ENCODE measurements around the gene WDR93. TPM values are rescaled to one million over a fixed set of nuclear protein-coding genes. Genes with fewer than 3 reads are reported as not detected.
"Not testable (repeated sequence)": the region's sequence is repeated elsewhere in the genome, so short reads cannot be mapped to it uniquely, and the experiment has no call there.

The WDR93 gene
- total RNA-seq, 1 experiment from 2014 or later, result not detected

- CTCF ChIA-PET, result interaction anchor here (3.5 kb wide), 1 partner anchor 89 kb away, joined by 19 read pairs; no protein-coding TSS in a partner anchor
- Mint-ChIP-seq H3K4me1 (peaks cover 23% of the 10 kb centered on the region), H3K27ac (no peak overlapping the region)
Measured at GRCh38 chr15:89785774-89786140, 95.1 kb downstream of the WDR93 start.

GRCh38 chr15:89787944-89788343 is 97.3 kb downstream of the WDR93 start:
- Mint-ChIP-seq H3K4me3 (no peak overlapping the region), H3K27ac (no peak overlapping the region), H3K27me3 (ENCODE audit: low read depth) (peaks cover 5% of the 10 kb centered on the region; the same call in 1 of the 2 replicates), H3K4me1 (peaks cover 15% of the 10 kb centered on the region), H3K36me3 (peaks cover 8% of the 10 kb centered on the region), H3K9me3 (peaks cover 10% of the 10 kb centered on the region)
- CTCF ChIA-PET, result no interaction called here
- DNase-seq (ENCODE audit: low spot score), result no peak
- no peak for ATAC-seq
- TF ChIP-seq ZNF423 (CRISPR knock-in tag; IDR thresholded peaks at IDR 0.05), result no peak
- TF ChIP-seq ZNF512 (CRISPR knock-in tag; IDR thresholded peaks at IDR 0.05; ENCODE audit: borderline replicate concordance), result no peak
- TF ChIP-seq FOXP1 (CRISPR knock-in tag; IDR thresholded peaks at IDR 0.05; ENCODE audit: borderline replicate concordance), result no peak
- TF ChIP-seq MXD4 (CRISPR knock-in tag; IDR thresholded peaks at IDR 0.05; ENCODE audit: borderline replicate concordance), result no peak
- POLR2A ChIA-PET, result no interaction called here

More at GRCh38 chr15:89785774-89786140, 95.1 kb downstream of the WDR93 start:
- ATAC-seq (no peak), DNase-seq (ENCODE audit: low spot score) (no peak)
- Mint-ChIP-seq H3K4me3 (no peak overlapping the region), H3K36me3 (peaks cover 8% of the 10 kb centered on the region), H3K27me3 (ENCODE audit: low read depth) (peaks cover 5% of the 10 kb centered on the region; the same call in 1 of the 2 replicates), H3K9me3 (peaks cover 10% of the 10 kb centered on the region)
- no peak for TF ChIP-seq ZSCAN18 (CRISPR knock-in tag; IDR thresholded peaks at IDR 0.05)
- no peak for TF ChIP-seq ATF2 (CRISPR knock-in tag; IDR thresholded peaks at IDR 0.05; ENCODE audit: borderline replicate concordance, low read depth)
- TF ChIP-seq CTCF (IDR thresholded peaks at IDR 0.05), result no peak
- no peak for TF ChIP-seq CREM (CRISPR knock-in tag; IDR thresholded peaks at IDR 0.05)
- TF ChIP-seq ZNF263 (CRISPR knock-in tag; IDR thresholded peaks at IDR 0.05; ENCODE audit: low read depth), result no peak
- no peak for TF ChIP-seq ZNF317 (CRISPR knock-in tag; IDR thresholded peaks at IDR 0.05; ENCODE audit: borderline replicate concordance, low read depth)
- POLR2A ChIA-PET, result no interaction called here

- ATAC-seq; H3K36me3 Mint-ChIP-seq; POLR2A ChIA-PET; CTCF ChIA-PET; DNase-seq (ENCODE audit: low spot score); H3K4me3 Mint-ChIP-seq; H3K4me1 Mint-ChIP-seq; H3K27ac Mint-ChIP-seq; H3K27me3 Mint-ChIP-seq (ENCODE audit: low read depth); H3K9me3 Mint-ChIP-seq: not testable (repeated sequence)
Measured at GRCh38 chr15:89788585-89788984, 98.0 kb downstream of the WDR93 start.

- ChIA-PET CTCF (interaction anchor here (1.1 to 1.5 kb wide), 2 partner anchors 30 to 85 kb away, joined by 6 to 10 read pairs; no protein-coding TSS in a partner anchor), POLR2A (no interaction called here)
- Mint-ChIP-seq H3K36me3 (peaks cover 8% of the 10 kb centered on the region), H3K4me3 (no peak overlapping the region), H3K27me3 (ENCODE audit: low read depth) (no peaks in the 10 kb centered on the region; the same call in 1 of the 2 replicates), H3K4me1 (no peaks in the 10 kb centered on the region), H3K9me3 (peaks cover 10% of the 10 kb centered on the region), H3K27ac (no peak overlapping the region)
- DNase-seq (ENCODE audit: low spot score) (no peak), ATAC-seq (no peak)
- no peak for TF ChIP-seq NR2C2 (CRISPR knock-in tag; IDR thresholded peaks at IDR 0.05)
- TF ChIP-seq USF2 (CRISPR knock-in tag; IDR thresholded peaks at IDR 0.05), result no peak
- no peak for TF ChIP-seq ZNF671 (CRISPR knock-in tag; IDR thresholded peaks at IDR 0.05)
- no peak for TF ChIP-seq NFE2L1 (CRISPR knock-in tag; IDR thresholded peaks at IDR 0.05)
Measured at GRCh38 chr15:89790206-89790605, 99.6 kb downstream of the WDR93 start.

All from WTC11 (cell line).